Kidney glomerular epithelial cell (primary cell): ENCODE measurements around the gene GEMIN5.

Source experiments
- DNase-seq: peaks from one replicate; lab custom pipeline; 2025; lab: John Stamatoyannopoulos, UW

GEMIN5 gene

DNA sequence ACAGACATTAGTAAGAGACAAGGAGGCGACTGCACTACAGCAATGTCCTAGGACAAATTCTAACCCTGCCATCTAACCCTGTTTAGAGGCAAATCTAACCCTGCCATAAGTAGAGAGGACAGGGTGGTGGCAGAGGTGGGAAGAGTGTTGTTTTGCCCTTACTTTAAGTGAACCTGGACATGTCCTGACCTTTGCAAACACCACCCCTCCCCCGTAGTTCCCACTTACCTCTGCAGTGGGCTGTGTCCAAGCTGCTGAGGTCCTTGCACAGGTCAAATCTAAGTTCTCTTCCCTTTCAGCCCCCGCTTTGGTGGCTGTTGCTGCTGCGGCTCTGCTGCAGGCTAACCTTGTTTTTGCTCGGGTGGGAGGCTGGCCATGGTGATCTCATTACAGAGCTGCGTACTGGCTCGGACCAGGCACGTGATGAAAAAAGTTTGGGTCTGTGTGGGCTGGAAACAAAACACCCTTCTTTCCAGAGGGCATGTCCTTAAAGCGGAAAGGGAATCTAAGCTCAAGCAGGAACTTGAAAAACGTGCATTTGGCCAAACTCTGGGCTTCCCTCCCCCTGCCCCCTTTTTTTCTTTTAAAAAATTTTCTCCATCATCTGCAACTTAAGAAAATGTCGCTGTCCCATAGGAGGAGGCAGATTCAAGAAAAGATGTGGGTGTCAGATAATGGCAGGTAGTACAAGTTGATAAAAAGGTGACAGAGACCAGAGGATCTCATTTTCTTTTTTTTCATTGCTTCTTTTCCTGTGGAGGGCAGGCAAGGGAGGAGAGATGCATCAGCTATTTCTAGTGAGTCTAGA, 87.6 kb downstream of the GEMIN5 start, which contains the start of gene FAXDC2:
Gene FAXDC2, minus strand, starts transcription at position 349 of the 808 bp plus-strand sequence. CDS start 12,425 bp downstream, outside the sequence.
- peak; percentile 50 for DNase-seq

DNA sequence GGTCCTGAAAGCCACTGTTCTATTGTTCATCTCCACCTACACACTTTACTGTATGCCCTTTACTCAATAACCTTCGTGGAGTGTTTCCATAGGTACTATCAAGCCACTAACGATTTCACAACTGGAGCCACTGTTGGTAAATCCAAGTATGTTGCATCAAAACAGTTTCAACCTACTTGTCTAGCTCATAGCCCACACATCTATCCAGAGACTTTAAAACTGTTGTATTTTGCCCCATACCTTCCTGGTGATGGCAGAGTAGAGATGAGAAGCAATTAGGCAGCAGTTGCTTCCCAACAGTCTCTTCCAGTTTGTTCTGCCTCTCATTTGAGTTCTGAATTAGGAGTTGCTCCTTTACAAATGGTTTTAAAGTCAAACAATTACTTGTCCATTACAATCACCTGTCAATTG, 88.2 kb downstream of the GEMIN5 start:
- DNase-seq: no peak

DNA sequence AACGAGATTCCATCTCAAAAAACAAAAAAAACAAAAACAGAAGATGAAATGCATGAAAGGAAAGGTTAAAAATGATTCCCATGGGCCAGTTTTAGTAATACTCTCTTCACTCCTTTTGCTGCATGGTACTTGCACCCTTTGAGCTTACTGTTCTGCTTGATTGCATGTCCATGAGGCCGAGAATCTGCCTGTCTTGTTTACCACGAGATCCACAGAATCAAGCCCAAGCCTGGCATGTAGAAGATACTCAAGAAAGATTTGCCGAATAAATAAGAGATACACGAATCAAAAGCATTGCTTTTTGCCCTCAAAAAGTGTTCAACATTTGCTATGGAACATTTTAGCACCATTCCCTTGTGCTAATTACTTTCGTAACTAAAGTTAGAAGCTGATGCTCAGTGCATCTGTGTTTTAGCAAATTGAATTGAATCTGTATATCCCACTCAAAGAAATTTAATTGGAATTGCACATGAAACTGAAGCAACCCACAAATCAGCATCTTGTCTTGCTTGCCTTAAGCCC, 88.7 kb downstream of the GEMIN5 start:
- no peak for DNase-seq

DNA sequence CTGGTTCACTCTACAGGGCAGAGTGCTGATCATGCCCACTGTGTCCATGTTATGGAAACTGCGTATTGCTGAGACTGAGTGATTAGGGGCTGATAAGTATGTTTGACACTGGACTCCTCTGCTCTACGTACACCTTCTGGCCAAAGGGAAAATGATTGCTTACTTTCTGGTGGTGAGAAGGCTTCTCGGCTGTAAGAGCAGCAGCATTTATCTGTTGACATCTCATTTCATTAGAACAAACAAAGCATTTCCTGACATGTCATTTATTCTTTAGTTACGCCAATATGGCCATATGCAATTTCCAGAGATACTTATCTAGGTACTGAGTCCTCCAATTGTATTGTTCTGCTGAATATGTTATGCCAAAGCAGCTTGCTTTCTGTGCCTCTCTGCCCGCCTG, 93.2 kb downstream of the GEMIN5 start:
- DNase-seq: no peak

DNA sequence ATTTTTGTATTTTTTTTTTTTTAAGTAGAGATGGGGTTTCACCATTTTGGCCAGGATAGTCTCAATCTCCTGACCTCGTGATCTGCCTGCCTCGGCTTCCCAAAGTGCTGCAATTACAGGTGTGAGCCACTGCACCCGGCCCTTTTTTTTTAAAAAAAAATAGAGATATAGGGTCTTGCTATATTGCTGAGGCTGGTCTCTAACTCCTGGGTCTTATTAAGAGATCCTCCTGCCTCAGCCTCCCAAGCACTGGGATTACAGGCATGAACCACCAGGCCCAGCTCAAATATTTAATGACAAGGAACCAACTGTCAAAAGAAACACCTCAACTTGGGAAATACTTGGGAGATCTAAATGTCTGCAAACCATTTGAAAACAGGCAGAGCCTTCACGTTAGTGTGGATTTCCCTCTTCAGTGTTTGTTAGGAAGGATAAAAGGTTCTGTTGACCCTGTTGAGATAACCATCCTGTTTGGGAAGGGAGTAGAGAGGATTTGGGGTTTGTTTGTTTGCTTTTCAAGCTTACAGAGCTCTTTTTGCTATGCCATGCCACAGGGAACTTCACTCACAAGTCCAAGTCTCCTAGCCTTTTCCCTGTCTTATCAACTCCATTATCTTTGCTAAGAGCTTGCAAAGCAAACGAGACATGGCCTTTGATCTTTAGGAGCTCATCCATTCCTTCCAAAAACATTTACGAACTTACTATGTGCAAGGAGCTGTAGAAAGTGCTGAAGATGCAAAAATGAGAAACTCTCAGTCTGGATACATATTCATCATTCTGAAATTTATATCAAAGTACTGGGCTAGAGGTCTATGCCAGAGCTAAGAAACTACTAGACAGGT, 95.1 kb downstream of the GEMIN5 start:
- DNase-seq: no peak

DNA sequence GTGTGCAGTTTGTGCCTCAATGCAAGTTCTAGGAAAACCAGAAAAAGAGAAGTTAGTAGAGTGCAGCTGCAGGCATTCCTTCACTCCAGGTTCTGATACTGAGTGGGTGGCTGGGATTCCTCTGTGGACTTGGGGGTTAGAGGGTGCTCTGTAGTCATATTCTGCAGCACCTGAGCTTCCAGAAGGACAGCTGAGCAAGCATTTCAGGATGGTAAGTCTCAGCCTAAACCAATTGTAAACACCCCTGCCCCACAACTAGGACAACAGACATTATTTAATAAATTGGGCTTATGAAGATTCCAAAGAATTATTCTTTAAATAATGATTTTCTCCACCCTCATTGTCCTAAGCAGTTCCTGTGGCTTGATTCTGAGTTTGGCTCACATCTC, 96.7 kb downstream of the GEMIN5 start:
- no peak for DNase-seq

DNA sequence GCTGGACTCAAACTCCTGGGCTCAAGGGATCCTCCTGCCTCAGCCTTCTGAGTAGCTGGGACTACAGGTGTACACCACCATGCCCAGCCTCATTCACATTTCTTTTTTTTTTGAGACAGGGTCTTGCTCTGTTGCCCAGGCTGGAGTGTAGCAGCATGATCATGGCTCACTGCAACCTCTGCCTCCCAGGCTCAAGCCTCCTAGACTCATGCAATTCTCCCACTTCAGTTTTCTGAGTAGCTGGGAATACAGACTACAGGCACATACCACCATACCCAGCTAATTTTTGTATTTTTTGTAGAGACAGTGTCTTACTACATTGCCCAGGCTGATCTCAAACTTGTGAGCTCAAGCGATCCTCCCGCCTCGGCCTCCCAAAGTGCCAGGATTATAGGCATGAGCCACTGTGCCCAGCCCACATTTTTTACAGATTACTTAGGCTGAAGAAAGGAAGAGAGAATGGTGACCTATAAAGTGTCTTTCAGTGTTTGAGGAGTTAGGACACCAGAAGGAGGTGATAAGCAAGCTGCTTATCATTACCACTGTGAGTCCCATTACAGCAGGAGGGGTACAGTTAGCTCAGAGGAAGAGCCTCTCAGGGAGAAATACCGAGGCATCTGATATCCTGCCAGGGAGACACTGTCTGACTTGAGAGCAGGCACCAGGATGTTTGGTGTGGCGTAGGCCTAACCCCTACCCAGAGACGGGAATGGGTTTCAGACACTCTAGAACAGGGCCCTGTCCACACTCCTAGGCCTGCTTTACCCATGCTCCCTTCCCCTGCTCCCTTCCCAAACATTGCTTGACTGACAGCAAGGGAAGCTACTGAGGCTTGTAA, 97.4 kb downstream of the GEMIN5 start:
- no peak for DNase-seq
